Loucy (cell line): ENCODE measurements around the gene ZNRF3.

Experiments
- H2AFZ ChIP-seq: fragments of 200-600 bp; sonication (generic); 2 replicates; pipeline ENCODE4 v1.6.0; 2016; ENCODE audit warnings: antibody characterized with exemption, mild to moderate bottlenecking, low read length, moderate library complexity
- H3F3A ChIP-seq: fragments of 200-600 bp; 2 replicates; pipeline ENCODE4 v1.6.0; 2016; ENCODE audit warnings: antibody characterized with exemption, low read depth, mild to moderate bottlenecking
- H3K27me3 ChIP-seq: fragments of 200-600 bp; sonication (generic); 2 replicates; pipeline ENCODE4 v1.6.1; 2014; ENCODE audit warnings: low read length, mild to moderate bottlenecking; ENCODE audit not compliant: insufficient read depth, poor library complexity, severe bottlenecking
- H3K36me3 ChIP-seq: fragments of 200-600 bp; sonication (generic); 2 replicates; pipeline ENCODE4 v1.6.1; 2016; ENCODE audit warnings: low read length; ENCODE audit not compliant: insufficient read depth
- H3K4me1 ChIP-seq: fragments of 200-600 bp; sonication (generic); 2 replicates; pipeline ENCODE4 v1.5.1; 2014; ENCODE audit warnings: low read length, mild to moderate bottlenecking; ENCODE audit not compliant: insufficient read depth, poor library complexity, severe bottlenecking
- H3K4me2 ChIP-seq: fragments of 200-600 bp; sonication (generic); 2 replicates; pipeline ENCODE4 v1.6.0; 2014; ENCODE audit warnings: antibody characterized with exemption, low read length, low read depth, mild to moderate bottlenecking; ENCODE audit not compliant: poor library complexity, severe bottlenecking
- H3K4me3 ChIP-seq: fragments of 200-600 bp; sonication (generic); 2 replicates; pipeline ENCODE4 v1.5.1; 2014; ENCODE audit warnings: low read length, mild to moderate bottlenecking, mixed read lengths; ENCODE audit not compliant: poor library complexity, severe bottlenecking
- H3K79me2 ChIP-seq: fragments of 200-600 bp; sonication (generic); 2 replicates; pipeline ENCODE4 v1.6.1; 2014; ENCODE audit warnings: low read length; ENCODE audit not compliant: insufficient read depth
- H3K9ac ChIP-seq: fragments of 200-600 bp; sonication (generic); 2 replicates; pipeline ENCODE4 v1.6.0; 2014; ENCODE audit warnings: mild to moderate bottlenecking, low read depth, low read length, moderate library complexity; ENCODE audit not compliant: poor library complexity, severe bottlenecking
- H3K9me2 ChIP-seq: fragments of 200-600 bp; sonication (generic); replicated peaks from 2 replicates; pipeline ENCODE4 v1.6.1; 2016; ENCODE audit warnings: low read depth, low read length, mixed read lengths
- H3K9me3 ChIP-seq: fragments of 200-600 bp; sonication (generic); 2 replicates; pipeline ENCODE4 v1.6.1; 2014; ENCODE audit warnings: mild to moderate bottlenecking, antibody characterized with exemption, low read length, low read depth; ENCODE audit not compliant: insufficient read depth
- H4K20me1 ChIP-seq: fragments of 200-600 bp; sonication (generic); 2 replicates; pipeline ENCODE4 v1.6.0; 2014; ENCODE audit warnings: antibody characterized with exemption, low read length, mild to moderate bottlenecking; ENCODE audit not compliant: insufficient read depth, poor library complexity, severe bottlenecking
- CTCF ChIP-seq: fragments of 200-600 bp; sonication (generic); conservative IDR thresholded peaks from 2 replicates; pipeline ENCODE4 v1.5.1; 2014; ENCODE audit warnings: mild to moderate bottlenecking, antibody characterized with exemption, low read length
- EZH2phosphoT487 ChIP-seq: fragments of 200-600 bp; IDR thresholded peaks from 2 replicates; pipeline ENCODE4 v1.6.1; 2018; ENCODE audit warnings: antibody characterized with exemption, mild to moderate bottlenecking, moderate library complexity, borderline replicate concordance

Gene ZNRF3

GRCh38 chr22:29029202-29030000 is 146.0 kb downstream of the ZNRF3 start:
- Histone ChIP-seq H3K27me3 (no peaks in the 10 kb centered on the region), H3K9me2 (no peaks in the 10 kb centered on the region), H4K20me1 (no peaks in the 10 kb centered on the region), H3K79me2 (no peaks in the 10 kb centered on the region), H3K4me1 (peaks cover 25% of the 10 kb centered on the region), H3K9me3 (no peaks in the 10 kb centered on the region), H2AFZ (no peak overlapping the region), H3K4me3 (peak overlapping the region; percentile 74), H3K36me3 (no peaks in the 10 kb centered on the region), H3F3A (no peaks in the 10 kb centered on the region), H3K4me2 (peak overlapping the region; percentile 59), H3K9ac (no peak overlapping the region)
- no peak for TF ChIP-seq CTCF
- TF ChIP-seq EZH2phosphoT487: no peak

- no peaks in the 10 kb centered on the region for H3K9me2 ChIP-seq
- H3K36me3 ChIP-seq: no peaks in the 10 kb centered on the region
- peak overlapping the region; percentile 74 for H3K4me3 ChIP-seq
- no peaks in the 10 kb centered on the region for H3F3A ChIP-seq
- H3K27me3 ChIP-seq: no peaks in the 10 kb centered on the region
- TF ChIP-seq CTCF (peak; percentile 23; the same call in 1 of the 2 replicates), EZH2phosphoT487 (no peak)
- H4K20me1 ChIP-seq: no peaks in the 10 kb centered on the region
- peak overlapping the region; percentile 62 for H2AFZ ChIP-seq
- H3K9ac ChIP-seq: peak overlapping the region; percentile 64
- H3K9me3 ChIP-seq: no peaks in the 10 kb centered on the region
- peaks cover 3% of the 10 kb centered on the region; the same call in 1 of the 2 replicates for H3K79me2 ChIP-seq
- peaks cover 25% of the 10 kb centered on the region for H3K4me1 ChIP-seq
- H3K4me2 ChIP-seq: peak overlapping the region; percentile 59
Observed at GRCh38 chr22:29030016-29030617, 146.7 kb downstream of the ZNRF3 start.

GRCh38 chr22:29030618-29031226 is 147.3 kb downstream of the ZNRF3 start:
- Histone ChIP-seq H3K4me3 (peak overlapping the region; percentile 74), H2AFZ (peak overlapping the region; percentile 62), H3K9me2 (no peaks in the 10 kb centered on the region), H3K36me3 (no peaks in the 10 kb centered on the region), H3K9me3 (no peaks in the 10 kb centered on the region), H3K79me2 (peaks cover 3% of the 10 kb centered on the region; the same call in 1 of the 2 replicates), H3K27me3 (no peaks in the 10 kb centered on the region), H3K9ac (peak overlapping the region; percentile 64), H3K4me2 (peak overlapping the region; percentile 59), H4K20me1 (no peaks in the 10 kb centered on the region), H3F3A (no peaks in the 10 kb centered on the region), H3K4me1 (peaks cover 25% of the 10 kb centered on the region)
- TF ChIP-seq CTCF: no peak
- TF ChIP-seq EZH2phosphoT487: no peak
